CD4-positive, alpha-beta T cell treated with Interleukin-6 for 4 hours (primary cell): Measurements from ENCODE around the gene C10orf90.

ENCODE experiments used
- DNase-seq: peaks from one replicate; pipeline ENCODE4 v3.0.0-alpha.2; 2020; ENCODE audit warnings: mixed read lengths

The C10orf90 gene, protein sequence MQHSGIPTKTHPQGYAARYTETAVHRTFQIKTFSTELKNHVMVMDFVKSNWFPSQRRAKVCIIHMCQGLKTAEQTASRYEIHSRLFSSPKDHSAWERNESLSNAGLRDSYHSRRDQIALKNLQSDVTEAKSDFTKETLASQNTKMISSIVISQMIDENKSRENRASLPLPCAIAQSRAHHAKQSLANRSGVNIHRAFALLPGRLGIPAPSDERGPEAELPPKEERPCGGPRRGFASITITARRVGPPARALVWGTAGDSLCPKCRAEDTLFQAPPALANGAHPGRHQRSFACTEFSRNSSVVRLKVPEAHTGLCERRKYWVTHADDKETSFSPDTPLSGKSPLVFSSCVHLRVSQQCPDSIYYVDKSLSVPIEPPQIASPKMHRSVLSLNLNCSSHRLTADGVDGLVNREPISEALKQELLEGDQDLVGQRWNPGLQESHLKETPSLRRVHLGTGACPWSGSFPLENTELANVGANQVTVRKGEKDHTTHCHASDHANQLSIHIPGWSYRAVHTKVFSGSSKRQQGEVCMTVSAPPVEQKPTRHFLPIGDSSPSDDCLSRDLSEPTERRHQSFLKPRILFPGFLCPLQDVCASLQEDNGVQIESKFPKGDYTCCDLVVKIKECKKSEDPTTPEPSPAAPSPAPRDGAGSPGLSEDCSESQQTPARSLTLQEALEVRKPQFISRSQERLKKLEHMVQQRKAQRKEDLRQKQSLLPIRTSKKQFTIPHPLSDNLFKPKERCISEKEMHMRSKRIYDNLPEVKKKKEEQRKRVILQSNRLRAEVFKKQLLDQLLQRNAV

DNA sequence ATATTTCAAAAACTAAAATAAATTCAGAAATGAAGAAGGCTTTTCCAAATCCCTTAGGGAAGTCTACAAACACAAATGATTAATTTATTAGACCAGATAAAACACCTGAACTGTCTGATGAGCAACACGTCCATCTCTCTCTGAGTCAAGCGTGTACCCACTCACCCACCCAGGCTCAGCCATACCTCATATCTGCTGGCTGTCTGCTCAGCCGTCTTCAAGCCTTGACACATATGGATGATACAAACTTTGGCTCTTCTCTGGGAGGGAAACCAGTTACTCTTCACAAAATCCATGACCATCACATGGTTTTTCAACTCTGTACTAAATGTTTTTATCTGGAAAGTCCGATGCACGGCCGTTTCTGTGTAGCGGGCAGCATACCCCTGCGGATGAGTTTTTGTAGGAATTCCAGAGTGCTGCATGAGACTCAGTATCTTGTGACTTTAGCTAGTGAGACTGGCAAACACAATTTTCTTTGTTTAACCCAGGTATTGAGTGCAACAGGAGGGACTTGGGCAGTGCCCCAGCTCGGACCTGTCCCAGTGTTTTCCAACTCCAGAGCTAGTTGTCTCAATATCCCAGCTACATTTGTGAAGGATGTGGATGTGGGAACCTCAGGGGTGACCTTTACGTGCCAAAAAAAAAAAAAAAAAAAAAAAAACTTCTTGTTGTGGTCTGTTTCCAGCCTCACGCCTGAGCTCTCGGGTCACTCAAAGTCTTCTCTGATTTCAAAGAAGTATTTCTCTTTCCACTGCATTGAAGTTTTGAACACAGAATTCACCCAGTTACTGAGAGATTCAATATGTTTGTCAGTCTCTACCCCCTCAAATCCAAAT, at the start of gene C10orf90:
TSS of gene C10orf90 (minus strand) at position 638 of the 839 bp plus-strand sequence. CDS start at position 425, 213 bp downstream.
- no peak for DNase-seq

DNA sequence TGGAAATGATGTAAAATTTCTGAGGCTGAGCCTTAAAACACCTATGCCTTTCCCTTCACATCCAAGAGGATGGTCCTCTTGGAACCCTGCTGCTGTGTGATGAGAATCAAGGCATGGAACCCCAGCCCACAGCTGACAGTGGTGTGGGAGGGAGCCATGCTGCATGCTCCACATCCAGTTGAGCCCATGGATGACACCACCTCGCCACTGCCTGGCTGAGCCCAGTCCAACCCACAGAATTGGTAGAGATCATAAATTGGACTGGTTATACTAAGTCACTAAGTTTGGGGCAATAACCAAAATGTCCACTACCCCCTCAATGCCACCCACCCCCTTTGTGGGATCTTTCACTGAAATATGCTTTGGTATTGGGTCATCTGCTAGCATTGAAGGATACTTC, 45.9 kb upstream of the C10orf90 start:
- no peak for DNase-seq

DNA sequence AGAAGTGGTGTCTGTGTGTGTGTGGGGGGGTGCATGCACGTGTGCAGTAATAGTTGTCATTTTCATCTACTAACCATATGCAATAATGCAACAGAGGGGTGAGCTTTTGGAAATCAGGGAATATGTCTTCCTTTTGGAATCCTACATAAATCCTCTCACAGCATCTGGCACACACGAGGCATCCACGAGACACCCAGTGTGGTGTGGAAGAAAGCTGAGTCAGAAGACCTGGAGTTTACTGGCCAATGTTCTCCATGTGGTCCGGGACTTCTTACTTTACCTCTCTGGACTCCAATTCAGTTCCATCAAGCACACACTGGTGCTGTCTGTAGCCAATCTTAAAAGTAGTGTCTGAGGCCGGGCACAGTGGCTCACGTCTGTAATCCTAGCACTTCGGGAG, 43.1 kb upstream of the C10orf90 start:
- no peak for DNase-seq

DNA sequence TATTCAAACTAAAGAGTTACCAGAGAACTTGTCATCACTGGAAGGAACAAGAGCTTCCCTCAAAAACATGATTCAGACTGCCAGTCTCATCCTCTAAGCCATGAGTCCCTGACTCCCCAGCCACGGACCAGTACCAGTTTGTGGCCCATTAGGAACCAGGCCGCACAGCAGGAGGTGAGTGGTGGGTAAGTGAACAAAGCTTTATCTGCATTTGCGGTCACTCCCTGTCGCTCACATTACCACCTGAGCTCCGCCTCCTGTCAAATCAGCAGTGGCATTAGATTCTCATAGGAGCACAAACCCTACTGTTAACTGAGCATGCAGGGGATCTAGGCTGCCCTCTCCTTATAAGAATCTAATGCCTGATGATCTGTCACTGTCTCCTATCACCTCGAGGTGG, 42.2 kb upstream of the C10orf90 start:
- no peak for DNase-seq

DNA sequence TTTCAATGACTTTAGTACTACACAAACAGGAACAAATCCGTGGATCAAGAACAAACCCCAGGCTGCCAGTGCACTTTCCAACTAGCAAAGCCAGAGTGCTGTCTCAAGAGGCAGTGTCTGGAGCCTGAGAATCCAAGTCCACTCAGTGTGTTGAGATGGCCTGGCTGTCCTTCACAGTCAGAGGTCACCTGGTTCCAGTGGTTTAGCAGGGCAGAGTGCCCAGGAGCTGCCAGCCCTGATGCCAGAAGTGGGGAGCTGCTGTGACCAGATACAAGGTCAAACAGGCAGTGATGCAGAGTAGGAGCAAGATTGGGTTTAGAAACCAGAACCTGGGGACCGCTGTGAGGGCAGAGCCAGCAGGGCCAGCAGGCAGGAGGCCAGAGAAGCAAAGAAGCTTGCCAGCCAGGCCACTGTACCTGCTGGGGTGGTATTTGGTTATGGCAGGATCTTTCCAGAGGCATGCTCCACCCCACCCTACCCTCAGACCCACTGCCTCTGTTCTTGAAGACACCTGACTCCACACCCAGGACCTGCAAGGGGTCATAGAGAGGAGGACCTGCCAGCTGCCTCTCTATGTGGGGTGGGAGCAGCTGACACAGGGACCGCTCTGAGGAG, 35.6 kb upstream of the C10orf90 start:
- DNase-seq: no peak

GRCh38 chr10:126705131-126705530, 34.6 kb upstream of the C10orf90 start:
- DNase-seq: no peak

DNA sequence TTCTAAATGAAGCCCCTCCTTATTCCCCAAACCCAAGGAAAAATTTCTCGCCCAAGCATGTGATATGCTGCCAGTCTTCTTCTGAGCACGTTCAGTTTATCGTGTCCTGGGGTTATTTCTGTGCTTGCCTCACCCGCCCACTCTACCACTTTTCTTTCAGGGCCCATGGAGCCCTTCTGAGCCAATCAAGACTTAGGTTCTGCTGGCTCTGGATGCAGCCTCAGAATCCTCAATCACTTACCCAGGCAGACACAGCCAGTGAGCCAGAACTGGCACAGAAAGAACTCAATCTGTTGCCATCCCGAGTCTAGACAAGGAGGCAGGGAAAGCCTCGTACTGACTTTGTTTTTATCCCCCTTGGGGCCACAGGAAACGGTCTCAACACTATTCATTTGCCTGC, 34.2 kb upstream of the C10orf90 start:
- no peak for DNase-seq

GRCh38 chr10:126702181-126702580, 31.7 kb upstream of the C10orf90 start:
- DNase-seq: no peak

DNA sequence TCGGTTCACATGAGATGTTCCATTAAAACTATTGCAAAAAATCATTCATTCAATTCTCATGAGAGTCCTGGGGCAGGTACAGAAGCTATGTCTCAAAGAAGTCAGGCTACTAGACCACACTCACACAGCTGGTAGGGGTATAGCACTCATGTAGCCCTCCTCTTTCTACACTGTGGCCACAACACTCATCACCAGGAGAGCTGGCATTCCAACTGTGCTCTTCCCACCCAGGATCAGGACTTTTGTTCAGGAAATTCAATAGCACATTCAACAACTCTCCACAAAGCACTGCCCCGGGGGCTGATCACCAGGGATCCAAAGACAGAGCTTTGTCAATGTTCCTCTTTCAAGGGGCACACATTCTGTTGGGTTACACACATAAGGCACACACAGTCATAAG, 31.0 kb upstream of the C10orf90 start:
- no peak for DNase-seq

DNA sequence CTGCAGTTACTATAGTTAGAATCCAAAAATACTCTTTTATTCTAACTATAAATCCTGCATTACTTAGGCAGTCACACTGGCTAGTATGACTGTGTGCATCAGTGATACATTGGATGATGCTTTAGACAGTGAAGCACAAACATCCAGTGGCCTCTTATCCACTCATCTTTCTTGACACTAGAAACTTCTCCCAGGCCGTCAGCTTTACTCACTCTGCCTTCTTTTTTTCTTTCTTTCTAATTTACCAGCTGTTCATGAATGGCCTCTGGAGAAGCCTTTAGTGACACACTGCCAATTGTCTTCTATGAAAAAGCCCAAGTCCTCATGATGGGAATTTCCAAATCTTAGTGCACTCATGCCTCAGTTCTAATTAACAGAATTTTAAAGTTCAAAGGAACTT, 26.2 kb upstream of the C10orf90 start:
- DNase-seq: no peak

- no peak for DNase-seq
Measured at GRCh38 chr10:126691456-126691855, 21.0 kb upstream of the C10orf90 start.

GRCh38 chr10:126690534-126690933, 20.0 kb upstream of the C10orf90 start:
- no peak for DNase-seq

DNA sequence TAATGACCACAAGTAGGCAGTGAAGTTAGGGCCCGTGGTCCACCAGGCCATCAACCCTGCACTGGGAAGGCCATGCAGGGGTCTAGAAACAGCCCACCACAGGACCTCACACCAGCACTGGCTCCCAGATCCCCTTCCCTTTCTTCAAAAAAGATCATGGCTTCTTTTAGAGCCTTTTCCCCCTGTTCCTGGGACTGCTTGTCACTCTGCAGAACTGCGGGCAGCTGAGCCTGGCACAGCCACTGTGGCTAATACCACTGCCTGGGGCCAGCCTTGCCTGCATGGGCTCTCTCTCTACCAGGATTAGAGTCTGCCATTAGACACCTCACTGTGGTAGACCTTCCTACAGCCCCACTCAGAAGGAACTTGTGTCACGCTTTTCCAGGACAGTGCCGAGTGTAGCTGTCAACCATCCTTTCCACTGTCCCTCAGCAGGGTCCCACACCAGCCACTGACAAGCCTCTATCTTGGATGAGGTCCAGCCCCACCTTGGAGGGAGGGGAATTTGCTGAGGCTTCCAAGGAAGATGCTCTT, 19.0 kb upstream of the C10orf90 start:
- DNase-seq: no peak

- no peak for DNase-seq
Measured at GRCh38 chr10:126687121-126687606, 16.7 kb upstream of the C10orf90 start.

- DNase-seq: no peak
Measured at GRCh38 chr10:126686719-126687118, 16.2 kb upstream of the C10orf90 start.

- DNase-seq: no peak
Measured at GRCh38 chr10:126686268-126686667, 15.8 kb upstream of the C10orf90 start.

GRCh38 chr10:126685756-126686155, 15.3 kb upstream of the C10orf90 start:
- DNase-seq: no peak

GRCh38 chr10:126684171-126684745, 13.8 kb upstream of the C10orf90 start:
- DNase-seq: no peak

DNA sequence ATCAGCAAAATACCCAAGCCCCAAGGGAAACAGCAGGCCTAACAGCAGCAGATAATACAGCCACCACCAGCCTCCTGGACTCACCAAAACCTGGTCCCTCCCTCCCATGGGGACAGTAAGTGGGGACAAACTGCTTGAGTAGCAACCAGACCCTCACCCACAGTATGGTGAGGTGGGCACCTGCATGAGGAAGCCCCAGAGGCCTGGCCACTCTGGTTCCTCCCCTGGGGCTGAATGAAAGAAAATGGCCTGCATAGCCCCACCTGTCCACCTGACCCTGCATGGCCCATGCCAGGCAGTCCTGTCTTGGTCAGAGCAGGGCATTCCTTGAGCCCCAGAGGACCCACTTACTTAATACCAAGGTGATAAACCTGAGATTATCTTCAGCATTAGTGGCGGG, 13.0 kb upstream of the C10orf90 start:
- no peak for DNase-seq

GRCh38 chr10:126675656-126676438, 5.4 kb upstream of the C10orf90 start:
- no peak for DNase-seq
